ENCODE data around the gene PDE4D. TPM values are rescaled to one million over a fixed set of nuclear protein-coding genes. Genes with fewer than 3 reads are reported as not detected.

Gene PDE4D
- total RNA-seq, 1 experiment from 2014 or later = 2.1 TPM

- Histone ChIP-seq H4K20me1 (ENCODE audit: control insufficient read depth, insufficient read depth, insufficient read length) (no peaks in the 10 kb centered on the region), H3K9me3 (ENCODE audit: control insufficient read depth, low read depth, low read length) (no peaks in the 10 kb centered on the region), H2BK5ac (ENCODE audit: insufficient read length, low read length) (no peak overlapping the region), H3K23ac (ENCODE audit: insufficient read length, low read depth, low read length) (no peak overlapping the region), H3K4ac (ENCODE audit: low read depth, low read length) (no peak overlapping the region), H2AK5ac (ENCODE audit: insufficient read length, low read length) (no peak overlapping the region), H3K56ac (ENCODE audit: insufficient read length, low read depth, low read length) (no peak overlapping the region), H3K14ac (ENCODE audit: insufficient read depth, low read length) (no peak overlapping the region; the same call in 1 of the 2 replicates), H2BK120ac (ENCODE audit: low read depth, low read length, poor library complexity, severe bottlenecking) (no peak overlapping the region), H3K79me2 (ENCODE audit: insufficient read depth, low read length) (no peaks in the 10 kb centered on the region), H3K9ac (ENCODE audit: extremely low read depth, insufficient read length, low read length) (no peak overlapping the region), H2AFZ (ENCODE audit: low read length) (no peak overlapping the region), H3K79me1 (ENCODE audit: insufficient read depth, low read depth, low read length, poor library complexity, severe bottlenecking) (no peaks in the 10 kb centered on the region), H2BK15ac (ENCODE audit: low read depth, low read length) (no peak overlapping the region), H3K27ac (ENCODE audit: insufficient read length, low read depth, low read length) (no peak overlapping the region), H3K18ac (ENCODE audit: insufficient read length, low read depth, low read length) (no peak overlapping the region), H2BK20ac (ENCODE audit: low read depth, low read length, poor library complexity, severe bottlenecking) (no peak overlapping the region), H3K23me2 (ENCODE audit: insufficient read length, low read depth, low read length, poor library complexity, severe bottlenecking) (no peaks in the 10 kb centered on the region), H3K4me1 (ENCODE audit: insufficient read depth, low read length) (no peaks in the 10 kb centered on the region), H4K5ac (ENCODE audit: insufficient read length, low read depth, low read length) (no peak overlapping the region), H4K8ac (replicated peaks; ENCODE audit: insufficient read length, low read depth, low read length) (no peak overlapping the region), H3K27me3 (ENCODE audit: insufficient read depth, low read length) (no peaks in the 10 kb centered on the region), H3T11ph (ENCODE audit: low read length) (no peak overlapping the region), H2BK12ac (ENCODE audit: insufficient read length, low read depth, low read length) (no peak overlapping the region), H4K91ac (ENCODE audit: insufficient read length, low read depth, low read length) (no peak overlapping the region), H3K4me2 (ENCODE audit: insufficient read depth, insufficient read length, low read length) (no peak overlapping the region)
- H3K9me3 Mint-ChIP-seq = no peaks in the 10 kb centered on the region
- H3K27ac Mint-ChIP-seq = no peak overlapping the region
- no peaks in the 10 kb centered on the region for H3K36me3 Mint-ChIP-seq (ENCODE audit: insufficient read depth in 1 of 3, low read depth in 3 of 3)
- DNase-seq = no peak
- no CpG with 5 or more reads among the region's 6 CpGs for WGBS (ENCODE audit: extremely low coverage, insufficient read length, low lambda C conversion rate)
- H3K4me3 Mint-ChIP-seq = no peak overlapping the region
- H3K4me1 Mint-ChIP-seq = peaks cover 4 to 14% of the 10 kb centered on the region in 2 experiments
- no peaks in the 10 kb centered on the region for H3K27me3 Mint-ChIP-seq (ENCODE audit: low read depth)
- no peak for TF ChIP-seq CTCF (conservative IDR thresholded peaks at IDR 0.05)
Observed at GRCh38 chr5:59168067-59168466, 725.5 kb downstream of the PDE4D start.
